GM12873 (cell line): ENCODE measurements around the gene SLC44A3.

Experiments used
- TF ChIP-seq, protein P1 (sequence below): IDR thresholded peaks from 2 replicates; pipeline ENCODE4 v1.5.1; 2012; ENCODE audit warnings: low read depth, mild to moderate bottlenecking, moderate library complexity, low read length, control low read depth; ENCODE audit not compliant: insufficient read depth; ENCODE audit errors: missing control alignments

The SLC44A3 gene

DNA sequence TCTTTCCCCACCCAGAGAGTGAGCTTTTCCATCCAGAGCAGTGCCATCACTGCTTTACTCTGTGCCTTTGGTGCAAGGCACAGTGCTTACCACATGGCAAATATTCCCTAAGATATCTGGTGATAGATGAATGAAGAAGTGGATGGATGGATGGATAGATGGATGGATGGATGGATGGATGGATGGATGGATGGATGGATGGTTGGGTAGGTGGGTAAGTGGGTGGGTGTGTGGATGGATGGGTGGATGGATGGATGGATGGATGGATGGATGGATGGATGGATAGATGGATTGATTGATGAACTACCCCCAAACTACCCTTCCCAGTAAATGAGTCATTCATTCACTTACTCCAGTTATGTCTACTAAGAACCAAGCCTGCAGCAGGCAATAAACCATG lies 42.9 kb upstream of the SLC44A3 start:
- TF ChIP-seq, protein P1, sequence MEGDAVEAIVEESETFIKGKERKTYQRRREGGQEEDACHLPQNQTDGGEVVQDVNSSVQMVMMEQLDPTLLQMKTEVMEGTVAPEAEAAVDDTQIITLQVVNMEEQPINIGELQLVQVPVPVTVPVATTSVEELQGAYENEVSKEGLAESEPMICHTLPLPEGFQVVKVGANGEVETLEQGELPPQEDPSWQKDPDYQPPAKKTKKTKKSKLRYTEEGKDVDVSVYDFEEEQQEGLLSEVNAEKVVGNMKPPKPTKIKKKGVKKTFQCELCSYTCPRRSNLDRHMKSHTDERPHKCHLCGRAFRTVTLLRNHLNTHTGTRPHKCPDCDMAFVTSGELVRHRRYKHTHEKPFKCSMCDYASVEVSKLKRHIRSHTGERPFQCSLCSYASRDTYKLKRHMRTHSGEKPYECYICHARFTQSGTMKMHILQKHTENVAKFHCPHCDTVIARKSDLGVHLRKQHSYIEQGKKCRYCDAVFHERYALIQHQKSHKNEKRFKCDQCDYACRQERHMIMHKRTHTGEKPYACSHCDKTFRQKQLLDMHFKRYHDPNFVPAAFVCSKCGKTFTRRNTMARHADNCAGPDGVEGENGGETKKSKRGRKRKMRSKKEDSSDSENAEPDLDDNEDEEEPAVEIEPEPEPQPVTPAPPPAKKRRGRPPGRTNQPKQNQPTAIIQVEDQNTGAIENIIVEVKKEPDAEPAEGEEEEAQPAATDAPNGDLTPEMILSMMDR, result no peak

DNA sequence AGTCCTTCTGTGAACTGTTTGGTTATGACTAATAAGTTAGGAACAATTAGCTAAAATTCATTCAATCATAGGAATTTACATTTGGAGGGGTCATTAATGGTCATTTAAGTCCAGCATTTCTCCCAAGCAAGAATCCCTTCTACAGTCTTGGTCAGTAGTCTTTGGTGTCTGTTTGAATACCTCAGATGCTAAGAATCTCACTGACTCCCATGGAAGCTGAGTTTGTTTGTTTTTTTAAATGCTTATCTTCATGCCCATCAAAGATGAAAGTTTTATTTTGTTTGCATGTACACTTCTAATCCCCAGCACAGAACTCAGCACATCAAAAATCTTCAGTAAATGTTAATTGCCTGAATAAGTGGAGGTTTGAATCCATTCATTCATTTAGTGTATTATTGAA lies 41.3 kb upstream of the SLC44A3 start:
- TF ChIP-seq, protein P1, result no peak

DNA sequence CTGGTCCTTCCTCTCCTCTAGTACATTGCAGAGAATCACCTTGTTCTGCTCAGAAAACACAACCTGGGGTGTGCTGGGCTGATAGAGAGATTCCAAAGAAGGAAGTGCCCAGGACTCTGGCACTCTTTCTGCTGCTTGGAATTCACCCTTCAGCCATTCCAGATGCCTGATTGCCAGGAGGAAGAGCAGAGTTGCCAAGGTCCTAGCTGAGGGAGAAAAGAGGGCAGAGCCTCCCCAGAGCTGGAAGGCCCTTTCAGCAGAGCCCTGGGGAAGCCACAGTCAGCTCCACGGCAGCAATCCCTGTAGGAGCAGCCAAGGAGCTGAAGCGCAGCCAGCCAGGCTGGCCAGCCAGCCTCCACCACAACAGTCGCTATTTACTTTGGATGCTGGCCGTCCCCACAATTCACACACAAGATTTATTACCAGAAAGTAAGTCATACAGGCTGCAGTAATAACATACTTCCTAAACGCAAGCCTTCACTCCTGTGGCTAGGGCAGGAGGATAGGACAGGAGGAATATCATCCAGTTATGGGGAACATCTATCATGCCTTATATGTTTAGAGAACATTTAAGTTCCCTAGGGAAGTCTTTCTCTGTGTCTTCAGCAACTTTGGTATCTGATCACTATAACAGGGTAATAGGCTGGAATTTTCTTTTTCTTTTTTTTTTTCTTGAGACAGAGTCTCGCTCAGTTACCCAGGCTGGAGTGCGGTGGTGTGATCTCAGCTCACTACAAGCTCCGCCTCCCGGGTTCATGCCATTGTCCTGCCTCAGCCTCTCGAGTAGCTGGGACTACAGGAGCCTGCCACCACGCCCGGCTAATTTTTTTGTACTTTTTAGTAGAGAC lies 36.6 kb upstream of the SLC44A3 start:
- TF ChIP-seq, protein P1, result no peak

DNA sequence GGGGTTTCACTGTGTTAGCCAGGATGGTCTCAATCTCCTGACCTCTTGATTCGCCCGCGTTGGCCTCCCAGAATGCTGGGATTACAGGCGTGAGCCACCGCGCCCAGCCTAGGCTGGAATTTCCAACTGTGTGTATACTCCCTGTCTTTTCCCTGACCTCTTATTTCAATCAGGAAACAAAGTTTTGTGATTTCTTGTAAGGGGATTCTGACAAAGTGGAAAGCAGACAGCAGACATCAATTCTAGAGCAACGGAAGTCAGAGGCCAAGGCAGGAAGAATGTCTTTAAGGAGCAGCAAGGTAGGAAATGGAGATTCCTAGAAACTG lies 36.0 kb upstream of the SLC44A3 start:
- TF ChIP-seq, protein P1, result no peak

DNA sequence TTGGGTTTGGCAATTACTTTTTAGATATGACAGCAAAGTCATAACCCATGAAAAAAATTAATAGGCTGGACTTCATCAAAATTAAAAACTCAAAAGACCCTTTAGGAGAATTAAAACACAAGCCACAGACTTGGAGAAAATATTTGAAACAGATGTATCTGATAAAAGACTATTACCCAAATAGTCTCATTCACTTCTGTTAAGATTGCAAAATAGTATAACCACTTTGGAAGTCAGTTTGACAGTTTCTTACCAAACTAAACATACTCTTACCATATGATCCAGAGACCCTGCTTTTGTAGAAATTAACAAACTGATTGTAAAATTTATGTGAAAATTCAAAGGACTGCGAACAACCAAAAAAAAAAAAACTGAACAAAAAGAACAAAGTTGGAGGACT lies 32.5 kb upstream of the SLC44A3 start:
- TF ChIP-seq, protein P1, result no peak

DNA sequence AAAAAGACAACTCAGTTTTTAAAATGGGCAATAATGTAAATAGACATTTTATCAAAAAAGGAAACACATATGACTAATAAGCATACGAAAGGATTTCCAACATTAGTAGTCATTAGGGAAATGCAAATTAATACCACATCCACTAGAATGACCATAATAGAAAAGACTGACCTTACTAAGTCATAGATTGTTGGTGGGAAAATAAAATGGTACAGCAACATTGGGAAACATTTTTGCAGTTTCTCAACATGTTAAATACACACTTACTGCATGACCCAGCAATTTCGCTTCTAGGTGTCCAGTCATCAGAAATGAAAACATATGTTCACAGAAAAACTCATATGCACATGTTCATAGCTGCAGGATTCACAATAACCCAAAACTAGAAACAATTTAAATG lies 29.9 kb upstream of the SLC44A3 start:
- TF ChIP-seq, protein P1, result no peak

DNA sequence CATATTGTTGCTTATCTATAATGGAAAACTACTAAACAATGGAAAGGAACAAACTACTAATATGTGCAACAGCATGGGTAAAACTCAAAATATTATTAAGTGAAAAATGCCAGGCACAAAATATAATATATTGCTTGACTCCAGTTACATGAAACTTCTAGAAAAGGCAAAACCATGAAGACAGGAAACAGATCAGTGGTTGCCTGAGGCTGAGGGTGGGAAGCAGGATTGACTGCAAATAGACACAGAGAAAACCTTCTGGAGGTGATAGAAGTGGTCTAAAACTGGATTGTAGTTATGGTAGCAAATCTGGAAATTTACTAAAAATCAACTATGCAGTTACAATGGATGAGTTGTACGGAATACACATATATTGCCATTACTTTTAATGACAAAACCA lies 29.5 kb upstream of the SLC44A3 start:
- TF ChIP-seq, protein P1, result no peak
